ACC112 (cell line): ENCODE data around the gene MSH2.

Experiments
- H2AFZ ChIP-seq: fragments of 200-600 bp; sonication (generic); one replicate; pipeline ENCODE4 v1.6.0; 2017; ENCODE audit warnings: antibody characterized with exemption, low read length; ENCODE audit not compliant: unreplicated experiment
- H3K27ac ChIP-seq: fragments of 200-600 bp; sonication (generic); 2 replicates; pipeline ENCODE4 v1.5.1; 2014; ENCODE audit warnings: low read depth, mild to moderate bottlenecking, antibody characterized with exemption, low read length, moderate library complexity
- H3K27me3 ChIP-seq: fragments of 200-600 bp; sonication (generic); 2 replicates; pipeline ENCODE4 v1.6.1; 2014; ENCODE audit warnings: mild to moderate bottlenecking, antibody characterized with exemption, low read length, moderate library complexity, mixed read lengths; ENCODE audit not compliant: insufficient read depth
- H3K36me3 ChIP-seq: fragments of 200-600 bp; sonication (generic); 2 replicates; pipeline ENCODE4 v1.6.1; 2016; ENCODE audit warnings: mild to moderate bottlenecking, antibody characterized with exemption, low read length, moderate library complexity, mixed read lengths; ENCODE audit not compliant: insufficient read depth
- H3K4me1 ChIP-seq: fragments of 200-600 bp; sonication (generic); one replicate; pipeline ENCODE4 v1.6.1; 2016; ENCODE audit warnings: low read length, mixed read lengths; ENCODE audit not compliant: insufficient read depth, unreplicated experiment, control insufficient read depth
- H3K4me3 ChIP-seq: fragments of 200-600 bp; sonication (generic); 2 replicates; pipeline ENCODE4 v1.5.1; 2014; ENCODE audit warnings: mild to moderate bottlenecking, low read depth, low read length
- H3K79me2 ChIP-seq: fragments of 200-600 bp; sonication (generic); one replicate; pipeline ENCODE4 v1.6.0; 2016; ENCODE audit warnings: low read length; ENCODE audit not compliant: control insufficient read depth, unreplicated experiment, insufficient read depth

The MSH2 gene

DNA sequence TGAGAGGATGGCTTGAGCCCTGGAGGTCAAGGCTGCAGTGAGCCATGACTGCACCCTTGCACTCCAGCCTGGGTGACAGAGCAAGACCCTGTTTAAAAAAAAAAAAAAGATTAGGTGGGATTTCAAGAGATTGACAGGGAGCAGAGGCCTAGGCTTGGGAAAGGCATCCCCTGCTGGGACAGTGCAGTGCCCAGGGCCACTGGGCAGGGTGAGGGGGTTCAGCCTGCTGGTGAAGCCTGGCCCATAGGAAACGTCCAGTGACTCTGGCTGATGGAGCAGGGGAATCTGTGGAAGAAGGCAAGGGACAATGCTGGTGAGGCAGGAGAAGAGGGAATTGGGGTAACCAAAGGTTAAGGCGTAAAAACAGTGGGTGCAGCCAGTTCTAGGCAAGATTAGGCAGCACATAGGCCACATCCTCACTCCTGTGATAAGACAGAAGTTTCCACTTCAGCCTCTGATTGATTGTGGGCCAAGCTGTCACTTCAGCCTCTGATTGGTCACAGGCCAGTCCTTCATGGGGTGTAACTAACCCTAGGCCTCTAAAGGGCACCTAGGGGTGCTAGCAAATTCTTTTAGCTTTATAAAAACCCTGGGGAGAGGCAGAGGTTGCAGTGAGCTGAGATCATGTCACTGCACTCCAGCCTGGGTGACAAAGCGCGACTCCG lies 128.6 kb downstream of the MSH2 start:
- Histone ChIP-seq H3K79me2 (no peaks in the 10 kb centered on the region), H3K4me3 (no peak overlapping the region), H3K27ac (no peak overlapping the region), H3K36me3 (no peaks in the 10 kb centered on the region), H3K27me3 (no peaks in the 10 kb centered on the region), H2AFZ (no peak overlapping the region), H3K4me1 (peaks cover 31% of the 10 kb centered on the region)
